IPS-11a (cell line): ENCODE results near the gene TRAM2.

Source experiments
- H3K4me3 ChIP-seq: one replicate; pipeline ENCODE4 v1.5.1; 2013; ENCODE audit warnings: low read depth, low read length, control low read depth

Gene TRAM2

GRCh38 chr6:52595000-52595795 lies 18.3 kb upstream of the TRAM2 start:
- no peak overlapping the region for H3K4me3 ChIP-seq

- no peak overlapping the region for H3K4me3 ChIP-seq
Observed at GRCh38 chr6:52594221-52594620, 17.4 kb upstream of the TRAM2 start.

- H3K4me3 ChIP-seq = no peak overlapping the region
Observed at GRCh38 chr6:52591832-52592231, 15.0 kb upstream of the TRAM2 start.

GRCh38 chr6:52590152-52590891 lies 13.5 kb upstream of the TRAM2 start:
- no peak overlapping the region for H3K4me3 ChIP-seq

- no peak overlapping the region for H3K4me3 ChIP-seq
Observed at GRCh38 chr6:52588710-52589091, 11.8 kb upstream of the TRAM2 start.

- no peak overlapping the region for H3K4me3 ChIP-seq
Observed at GRCh38 chr6:52588087-52588709, 11.3 kb upstream of the TRAM2 start.

GRCh38 chr6:52587001-52587400 lies 10.1 kb upstream of the TRAM2 start:
- H3K4me3 ChIP-seq = no peak overlapping the region

- no peak overlapping the region for H3K4me3 ChIP-seq
Observed at GRCh38 chr6:52584203-52584602, 7.3 kb upstream of the TRAM2 start.

- no peak overlapping the region for H3K4me3 ChIP-seq
Observed at GRCh38 chr6:52582996-52583395, 6.1 kb upstream of the TRAM2 start.

GRCh38 chr6:52582446-52582845 lies 5.6 kb upstream of the TRAM2 start:
- H3K4me3 ChIP-seq = no peak overlapping the region

- no peak overlapping the region for H3K4me3 ChIP-seq
Observed at GRCh38 chr6:52580905-52581304, 4.0 kb upstream of the TRAM2 start.

GRCh38 chr6:52579006-52579660 lies 2.3 kb upstream of the TRAM2 start:
- no peak overlapping the region for H3K4me3 ChIP-seq

GRCh38 chr6:52577778-52578463 lies 1.1 kb upstream of the TRAM2 start:
- H3K4me3 ChIP-seq = peak overlapping the region; percentile 70

- H3K4me3 ChIP-seq = peak overlapping the region; percentile 77
Observed at GRCh38 chr6:52576392-52577021, 353 bp downstream of the TRAM2 start.

- H3K4me3 ChIP-seq = peak overlapping the region; percentile 77
Observed at GRCh38 chr6:52576054-52576391, 837 bp downstream of the TRAM2 start.

GRCh38 chr6:52575502-52575892 lies 1.4 kb downstream of the TRAM2 start:
- H3K4me3 ChIP-seq = no peak overlapping the region

- H3K4me3 ChIP-seq = no peak overlapping the region
Observed at GRCh38 chr6:52574709-52575501, 2.0 kb downstream of the TRAM2 start.

GRCh38 chr6:52573295-52573694 lies 3.6 kb downstream of the TRAM2 start:
- H3K4me3 ChIP-seq = no peak overlapping the region

- no peak overlapping the region for H3K4me3 ChIP-seq
Observed at GRCh38 chr6:52572536-52572935, 4.3 kb downstream of the TRAM2 start.
